GM21367 (cell line): Measurements from ENCODE around the gene WFIKKN1.

Experiments used
- ATAC-seq: cut with Tn5 transposase; IDR thresholded peaks from one replicate; pipeline ENCODE4 v1.9.1; 2021; ENCODE audit not compliant: unreplicated experiment

The WFIKKN1 gene

GRCh38 chr16:630815-631405 lies at the start of gene WFIKKN1:
TSS of gene WFIKKN1 (plus strand) at chr16:630985. CDS start at chr16:631254, 269 bp downstream.
- ATAC-seq, result no peak

- ATAC-seq, result no peak
Measured at GRCh38 chr16:582218-582613, 48.6 kb upstream of the WFIKKN1 start.

- no peak for ATAC-seq
Measured at GRCh38 chr16:582614-583331, 48.0 kb upstream of the WFIKKN1 start.

GRCh38 chr16:583470-583814 lies 47.3 kb upstream of the WFIKKN1 start:
- ATAC-seq, result no peak

- ATAC-seq, result no peak
Measured at GRCh38 chr16:583815-584591, 46.8 kb upstream of the WFIKKN1 start.

- no peak for ATAC-seq
Measured at GRCh38 chr16:585351-585750, 45.4 kb upstream of the WFIKKN1 start.

GRCh38 chr16:586047-586644 lies 44.6 kb upstream of the WFIKKN1 start:
- ATAC-seq, result no peak

GRCh38 chr16:586645-587590 lies 43.9 kb upstream of the WFIKKN1 start:
- ATAC-seq, result no peak

GRCh38 chr16:588639-588888 lies 42.2 kb upstream of the WFIKKN1 start:
- no peak for ATAC-seq

GRCh38 chr16:588889-589657 lies 41.7 kb upstream of the WFIKKN1 start:
- ATAC-seq, result peak; percentile 54

- peak; percentile 50 for ATAC-seq
Measured at GRCh38 chr16:589658-590187, 41.1 kb upstream of the WFIKKN1 start, which contains the start of gene RAB40C. TSS of gene RAB40C (plus strand) at chr16:590066. CDS start at chr16:590292, 226 bp downstream.

- no peak for ATAC-seq
Measured at GRCh38 chr16:590188-590814, 40.5 kb upstream of the WFIKKN1 start.

GRCh38 chr16:590815-591200 lies 40.0 kb upstream of the WFIKKN1 start:
- no peak for ATAC-seq

- no peak for ATAC-seq
Measured at GRCh38 chr16:591231-591630, 39.6 kb upstream of the WFIKKN1 start.

- no peak for ATAC-seq
Measured at GRCh38 chr16:591892-592517, 38.8 kb upstream of the WFIKKN1 start.

GRCh38 chr16:592518-593306 lies 38.1 kb upstream of the WFIKKN1 start:
- no peak for ATAC-seq

- ATAC-seq, result no peak
Measured at GRCh38 chr16:593406-593805, 37.4 kb upstream of the WFIKKN1 start.

GRCh38 chr16:593807-594206 lies 37.0 kb upstream of the WFIKKN1 start:
- ATAC-seq, result no peak
